Activated CD4-positive, alpha-beta memory T cell treated with anti-CD3 and anti-CD28 coated beads for 36 hours (primary cell): Measurements from ENCODE around the gene ALAD. TPM values are rescaled to one million over a fixed set of nuclear protein-coding genes. Genes with fewer than 3 reads are reported as not detected.
"Not testable (repeated sequence)": the region's sequence is repeated elsewhere in the genome, so short reads cannot be mapped to it uniquely, and the experiment has no call there.

Experiments used
- CTCF ChIA-PET: fragments of 350-600 bp; sonication (Branson Sonifier 250); formaldehyde crosslinking; loops from one replicate; lab custom pipeline; 2021; ENCODE audit warnings: antibody characterized with exemption, inconsistent platforms; lab: Charles Lee
- POLR2A ChIA-PET: fragments of 350-600 bp; sonication (Branson Sonifier 250); formaldehyde crosslinking; loops from one replicate; lab custom pipeline; 2021; ENCODE audit warnings: antibody characterized with exemption; lab: Charles Lee
- DNase-seq: peaks from one replicate; pipeline ENCODE4 v3.0.0-alpha.2; 2020
- H3K27ac Mint-ChIP-seq: one replicate; pipeline ENCODE4 v1.8.0; 2021; ENCODE audit warnings: mixed read lengths
- H3K27me3 Mint-ChIP-seq: one replicate; pipeline ENCODE4 v1.8.0; 2021; ENCODE audit warnings: mixed read lengths
- H3K36me3 Mint-ChIP-seq: one replicate; pipeline ENCODE4 v1.8.0; 2021; ENCODE audit warnings: mixed read lengths
- H3K4me1 Mint-ChIP-seq: one replicate; pipeline ENCODE4 v1.8.0; 2021; ENCODE audit warnings: low read depth, mixed read lengths
- H3K4me3 Mint-ChIP-seq: one replicate; pipeline ENCODE4 v1.8.0; 2021; ENCODE audit warnings: mild to moderate bottlenecking, mixed read lengths
- H3K9me3 Mint-ChIP-seq: one replicate; pipeline ENCODE4 v1.8.0; 2021; ENCODE audit warnings: mixed read lengths
- intact Hi-C: fragments of 100-400 bp; cut with micrococcal nuclease; formaldehyde crosslinking; loops from one replicate; pipeline ENCODE4 v1.15.1; 2023
- total RNA-seq, 2 experiments: library from RNA; stranded (reverse); gene quantifications; one replicate each; pipeline ENCODE4 v1.2.3, GENCODE V29; 2021

Gene ALAD
- total RNA-seq, 2 experiments from 2014 or later = 21.4 to 22.9 TPM

DNA sequence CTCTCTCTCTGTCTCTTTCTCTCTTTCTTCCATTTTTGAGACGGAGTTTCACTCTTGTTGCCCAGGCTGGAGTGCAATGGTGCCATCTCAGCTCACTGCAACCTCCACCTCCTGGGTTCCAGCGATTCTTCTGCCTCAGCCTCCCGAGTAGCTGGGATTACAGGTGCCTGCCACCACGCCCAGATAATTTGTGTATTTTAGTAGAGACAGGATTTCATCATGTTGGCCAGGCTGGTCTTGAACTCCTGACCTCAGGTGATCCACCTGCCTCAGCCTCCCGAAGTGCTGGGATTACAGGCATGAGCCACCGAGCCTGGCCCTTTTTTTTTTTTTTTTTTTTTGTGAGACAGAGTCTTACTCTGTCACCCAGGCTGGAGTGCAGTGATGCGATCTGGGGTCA is 19.6 kb downstream of the ALAD start:
- H3K27ac Mint-ChIP-seq, H3K27me3 Mint-ChIP-seq, CTCF ChIA-PET, DNase-seq, H3K4me3 Mint-ChIP-seq, H3K4me1 Mint-ChIP-seq, intact Hi-C loops, POLR2A ChIA-PET, H3K36me3 Mint-ChIP-seq, H3K9me3 Mint-ChIP-seq: not testable (repeated sequence)

DNA sequence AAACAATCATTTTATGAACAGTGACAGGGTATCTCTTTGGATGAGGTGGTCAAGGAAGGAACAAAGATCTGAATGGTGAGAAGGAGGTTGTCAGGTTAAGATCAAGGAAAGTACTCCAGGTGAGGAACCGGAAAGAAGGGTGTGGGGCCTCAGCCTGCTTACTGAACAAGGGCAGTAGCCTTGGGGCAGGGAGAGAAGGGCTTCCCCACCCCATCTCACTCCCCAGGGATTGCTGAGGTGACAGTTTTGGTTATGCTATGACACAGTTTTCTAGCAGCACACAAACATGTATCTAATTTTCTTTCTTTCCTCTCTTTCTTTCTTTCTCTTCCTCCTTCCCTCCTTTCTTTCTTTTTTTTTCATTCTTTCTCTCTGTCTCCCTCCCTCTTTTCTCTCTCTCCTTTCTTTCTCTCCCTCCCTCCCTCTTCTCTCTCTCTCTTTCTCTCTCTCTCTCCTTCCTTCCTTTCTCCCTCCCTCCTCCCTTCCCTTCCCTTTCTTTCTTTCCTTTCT is 20.2 kb downstream of the ALAD start:
- intact Hi-C loops = no loop called here
- Mint-ChIP-seq H3K27me3 (no peaks in the 10 kb centered on the region), H3K4me1 (peaks cover 6% of the 10 kb centered on the region), H3K9me3 (no peaks in the 10 kb centered on the region), H3K27ac (no peak overlapping the region), H3K4me3 (no peak overlapping the region), H3K36me3 (no peaks in the 10 kb centered on the region)
- ChIA-PET POLR2A (no interaction called here), CTCF (no interaction called here)
- DNase-seq = peak; percentile 44

DNA sequence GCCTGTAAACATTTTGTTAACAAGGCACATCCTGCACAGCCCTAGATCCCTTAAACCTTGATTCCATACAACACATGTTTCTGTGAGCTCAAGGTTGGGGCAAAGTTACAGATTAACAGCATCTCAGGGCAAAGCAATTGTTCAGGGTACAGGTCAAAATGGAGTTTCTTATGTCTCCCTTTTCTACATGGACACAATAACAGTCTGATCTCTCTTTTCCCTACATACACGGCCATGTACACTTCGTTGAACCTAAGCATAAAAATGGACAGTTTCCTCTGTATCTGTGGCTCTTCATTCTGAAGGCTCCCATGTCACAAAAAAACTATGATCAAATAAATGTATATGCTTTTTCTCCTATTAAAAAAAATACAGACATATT is 21.3 kb downstream of the ALAD start:
- H3K27ac Mint-ChIP-seq, CTCF ChIA-PET, H3K4me3 Mint-ChIP-seq, H3K27me3 Mint-ChIP-seq, DNase-seq, H3K9me3 Mint-ChIP-seq, H3K36me3 Mint-ChIP-seq, intact Hi-C loops, POLR2A ChIA-PET: not testable (repeated sequence)
- peaks cover 16% of the 10 kb centered on the region for H3K4me1 Mint-ChIP-seq

DNA sequence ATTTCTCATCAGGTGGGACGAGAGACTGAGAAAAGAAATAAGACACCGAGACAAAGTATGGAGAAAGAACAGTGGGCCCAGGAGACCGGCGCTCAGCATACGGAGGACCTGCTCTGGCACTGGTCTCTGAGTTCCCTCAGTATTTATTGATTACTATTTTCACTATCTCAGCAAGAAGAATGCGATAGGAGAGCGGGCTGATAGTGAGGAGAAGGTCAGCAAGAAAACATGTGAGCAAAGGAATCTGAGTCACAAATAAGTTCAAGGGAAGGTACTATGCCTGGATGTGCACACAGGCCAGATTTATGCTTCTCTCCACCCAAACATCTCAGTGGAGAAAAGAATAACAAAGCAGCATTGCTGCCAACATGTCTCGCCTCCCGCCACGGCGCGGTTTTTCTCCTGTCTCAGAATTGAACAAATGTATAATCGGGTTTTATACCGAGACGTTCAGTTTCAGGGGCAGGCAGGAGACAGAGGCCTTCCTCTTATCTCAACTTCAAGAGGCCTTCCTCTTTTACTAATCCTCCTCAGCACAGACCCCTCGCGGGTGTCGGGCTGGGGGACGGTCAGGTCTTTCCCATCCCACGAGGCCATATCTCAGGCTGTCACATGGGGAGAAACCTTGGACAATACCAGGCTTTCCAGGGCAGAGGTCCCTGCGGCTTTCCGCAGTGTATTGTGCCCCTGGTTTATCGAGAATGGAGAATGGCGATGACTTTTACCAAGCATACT is 21.8 kb downstream of the ALAD start:
- H3K9me3 Mint-ChIP-seq, H3K27me3 Mint-ChIP-seq, intact Hi-C loops, POLR2A ChIA-PET, H3K27ac Mint-ChIP-seq, H3K4me3 Mint-ChIP-seq, H3K36me3 Mint-ChIP-seq, DNase-seq, CTCF ChIA-PET: not testable (repeated sequence)
- H3K4me1 Mint-ChIP-seq = peaks cover 17% of the 10 kb centered on the region

DNA sequence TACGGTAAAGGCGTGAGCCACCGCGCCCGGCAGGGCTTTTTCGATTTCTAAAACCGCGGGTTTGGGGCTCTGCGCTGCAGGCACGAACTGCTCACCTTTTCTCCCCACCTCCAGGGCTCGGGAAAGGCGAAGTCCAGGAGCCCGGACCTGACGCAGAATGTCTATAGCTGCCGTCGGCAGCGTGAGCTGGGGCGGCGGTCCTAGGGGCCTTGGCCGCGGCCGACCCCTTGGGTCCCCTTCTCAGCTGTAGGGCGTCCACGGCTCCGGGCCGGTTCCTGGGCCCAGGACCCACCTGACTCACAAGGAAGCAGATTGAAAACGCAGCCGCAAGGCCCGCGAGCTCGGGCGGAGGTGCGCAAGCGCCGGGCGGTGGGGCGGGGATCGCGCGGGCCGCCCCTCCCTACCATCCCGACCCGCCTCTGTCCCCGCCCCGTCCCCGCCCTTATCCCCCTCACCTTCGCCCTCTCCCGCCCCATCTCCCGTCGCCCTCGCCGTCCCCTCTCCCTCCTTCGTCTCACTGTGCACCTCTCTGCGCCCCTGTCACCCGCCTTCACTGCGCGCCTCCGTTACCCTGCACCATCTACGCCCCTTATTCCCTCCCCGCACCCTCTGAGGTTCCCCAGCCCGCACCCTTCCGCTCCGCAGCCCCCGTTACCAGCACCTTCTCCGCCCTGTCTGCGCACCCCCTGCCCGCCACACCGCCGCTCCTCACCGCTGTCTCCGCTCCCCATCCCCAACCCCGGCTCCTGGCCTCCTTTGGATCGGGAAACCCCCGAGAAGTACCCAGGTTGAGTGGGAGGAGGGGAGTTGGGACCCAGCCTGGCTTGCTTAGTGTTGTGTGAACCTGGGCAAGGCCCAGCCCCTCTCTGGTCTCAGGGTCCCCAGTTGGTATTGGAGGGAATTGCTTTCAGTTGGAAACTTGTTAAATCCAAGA is 24.2 kb downstream of the ALAD start, which contains the start of gene HDHD3:
Gene HDHD3, minus strand, starts transcription at position 353 of the 934 bp plus-strand sequence. CDS start 2,632 bp downstream, outside the sequence.
- Mint-ChIP-seq H3K36me3 (peaks cover 5% of the 10 kb centered on the region), H3K4me3 (peak within 1 kb of the TSS; percentile 80), H3K9me3 (no peaks in the 10 kb centered on the region), H3K27ac (peak within 1 kb of the TSS; percentile 81), H3K4me1 (peaks cover 17% of the 10 kb centered on the region), H3K27me3 (no peaks in the 10 kb centered on the region)
- intact Hi-C loops = loop anchor here (1.0 to 2.0 kb wide), 6 partner anchors 16 to 102 kb away; partner anchors contain the start of genes ALAD, C9orf43, CDC26 and POLE3
- ChIA-PET POLR2A (interaction anchor here (0.6 to 1.9 kb wide), 8 partner anchors 15 to 202 kb away, joined by 3 to 11 read pairs (median 4); partner anchors contain the start of genes BSPRY, CDC26, FKBP15 and PRPF4), CTCF (interaction anchor here (0.7 to 1.4 kb wide), 6 partner anchors 23 to 107 kb away, joined by 3 to 5 read pairs (median 4); partner anchors contain the start of gene ALAD)
- peak; percentile 89 for DNase-seq

DNA sequence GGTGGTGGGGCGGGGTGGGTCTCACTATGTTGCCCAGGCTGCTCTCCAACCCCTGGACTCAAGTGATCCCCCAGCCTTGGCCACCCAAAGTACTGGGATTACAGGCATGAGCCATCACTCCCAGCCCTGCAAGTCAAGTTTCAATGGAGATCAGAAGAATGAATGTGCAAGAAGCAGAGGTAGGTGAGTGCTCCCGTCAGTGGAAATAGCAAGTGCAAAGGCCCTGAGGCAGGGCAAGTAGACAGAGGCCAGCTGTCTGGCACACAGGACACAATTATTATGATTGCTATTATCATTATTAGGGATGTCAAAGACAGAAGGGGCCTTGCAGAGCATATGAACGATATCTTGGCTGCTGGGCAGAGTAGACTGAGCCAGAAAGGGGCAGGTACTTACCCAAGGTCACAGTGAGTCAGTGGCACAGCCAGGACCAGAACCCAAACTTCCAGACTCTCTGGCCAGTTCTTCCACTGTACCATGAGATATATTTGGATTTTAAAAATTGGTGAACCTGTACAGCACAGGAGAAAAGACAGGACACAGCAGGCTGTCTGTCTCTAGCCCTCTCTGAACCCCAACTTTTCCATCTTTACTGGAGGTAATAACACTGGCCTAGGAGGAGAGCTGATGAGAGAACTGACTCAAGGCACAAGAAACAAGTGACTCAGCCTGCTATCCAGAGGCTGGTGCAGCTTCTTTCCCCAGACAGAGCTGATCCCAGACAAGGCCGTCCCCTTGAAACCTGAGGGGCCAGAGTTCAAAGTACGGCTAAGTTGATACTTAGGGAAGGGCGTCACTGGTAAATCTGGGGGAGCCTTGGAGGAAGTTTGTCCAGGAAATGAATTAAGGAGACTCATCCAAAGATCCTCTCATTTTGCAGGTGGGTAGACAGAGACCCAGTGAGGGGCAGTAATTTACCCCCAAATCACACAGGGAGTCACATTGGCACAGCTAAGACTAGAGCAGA is 25.7 kb downstream of the ALAD start:
- peak overlapping the region; percentile 81 for H3K27ac Mint-ChIP-seq
- ChIA-PET POLR2A (interaction anchor here (0.6 to 1.9 kb wide), 3 partner anchors 14 to 31 kb away, joined by 5 to 11 read pairs (median 10); partner anchors contain the start of gene BSPRY), CTCF (interaction anchor here (1.4 kb wide), 1 partner anchor 24 kb away, joined by 4 read pairs; no protein-coding TSS in a partner anchor)
- DNase-seq = peak; percentile 20
- H3K36me3 Mint-ChIP-seq = peaks cover 5% of the 10 kb centered on the region
- intact Hi-C loops = loop anchor here (1.0 to 2.0 kb wide), 5 partner anchors 15 to 67 kb away; partner anchors contain the start of genes C9orf43, POLE3 and WDR31
- H3K4me3 Mint-ChIP-seq = peak overlapping the region; percentile 80
- H3K27me3 Mint-ChIP-seq = no peaks in the 10 kb centered on the region
- peaks cover 11% of the 10 kb centered on the region for H3K4me1 Mint-ChIP-seq
- H3K9me3 Mint-ChIP-seq = no peaks in the 10 kb centered on the region

DNA sequence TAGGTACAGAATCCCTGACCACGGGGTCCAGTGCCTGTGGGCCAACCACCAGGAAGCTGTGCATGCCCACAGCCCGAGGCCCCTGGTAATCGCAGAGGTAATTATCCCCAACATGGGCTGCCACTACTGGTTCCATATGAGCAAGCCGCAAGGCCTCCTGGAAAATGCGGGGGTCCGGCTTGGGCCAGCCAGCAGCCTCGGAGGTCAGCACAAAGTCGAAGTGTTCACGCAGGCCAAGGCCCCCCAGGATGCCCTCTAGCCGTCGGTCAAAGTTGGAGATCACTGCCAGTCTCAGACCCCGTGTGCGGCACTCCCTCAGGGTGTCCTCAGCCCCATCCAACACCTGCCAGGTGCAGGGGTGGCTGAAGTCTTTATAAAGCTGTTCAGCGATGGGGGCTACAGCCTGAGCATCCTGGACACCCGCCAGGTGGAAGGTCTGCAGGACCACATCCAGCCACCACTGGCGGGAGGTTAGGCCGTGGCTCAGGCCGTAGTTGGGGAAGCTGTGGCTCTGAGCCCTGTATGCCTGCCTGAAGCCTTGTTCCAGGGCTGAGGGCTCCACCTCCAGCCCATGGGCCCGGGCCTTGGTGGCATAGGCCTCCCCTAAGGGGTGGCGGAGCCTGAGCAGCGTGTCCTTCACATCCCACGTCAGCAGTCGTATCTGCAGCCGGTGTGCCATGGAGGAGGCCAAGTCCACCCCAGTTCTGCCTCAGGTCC is 27.2 kb downstream of the ALAD start:
- no peak overlapping the region for H3K4me3 Mint-ChIP-seq
- no peak overlapping the region for H3K27ac Mint-ChIP-seq
- CTCF ChIA-PET = no interaction called here
- H3K9me3 Mint-ChIP-seq = no peaks in the 10 kb centered on the region
- POLR2A ChIA-PET = no interaction called here
- intact Hi-C loops = no loop called here
- H3K4me1 Mint-ChIP-seq = peaks cover 11% of the 10 kb centered on the region
- no peaks in the 10 kb centered on the region for H3K27me3 Mint-ChIP-seq
- DNase-seq = no peak
- H3K36me3 Mint-ChIP-seq = peaks cover 5% of the 10 kb centered on the region

- Mint-ChIP-seq H3K4me3 (no peak overlapping the region), H3K36me3 (peaks cover 5% of the 10 kb centered on the region), H3K27me3 (no peaks in the 10 kb centered on the region), H3K27ac (no peak overlapping the region), H3K9me3 (no peaks in the 10 kb centered on the region), H3K4me1 (peaks cover 11% of the 10 kb centered on the region)
- intact Hi-C loops = no loop called here
- no peak for DNase-seq
- ChIA-PET POLR2A (no interaction called here), CTCF (no interaction called here)
Observed at GRCh38 chr9:113373256-113373655, 27.8 kb downstream of the ALAD start.

DNA sequence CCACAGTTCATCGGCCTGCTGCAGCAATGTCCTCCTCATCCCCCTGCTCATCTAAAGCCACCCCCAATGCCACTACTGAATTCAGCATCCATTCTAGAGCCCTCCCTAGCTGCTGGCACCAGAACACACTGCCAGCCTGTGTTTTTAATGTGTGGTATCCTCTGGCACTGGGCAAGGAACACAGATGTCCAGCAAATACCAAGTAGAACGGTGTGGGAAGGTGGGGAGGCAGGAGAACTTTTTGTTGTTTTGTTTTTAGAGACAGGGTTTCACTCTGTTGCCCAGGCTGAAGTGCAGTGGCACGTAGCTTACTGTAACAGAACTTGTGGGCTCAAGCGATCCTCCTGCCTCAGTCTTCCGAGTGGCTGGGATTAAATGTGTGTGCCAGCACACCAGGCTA is 29.0 kb downstream of the ALAD start:
- ChIA-PET CTCF (no interaction called here), POLR2A (interaction anchor here (0.6 kb wide), 1 partner anchor 241 kb away, joined by 3 read pairs; no protein-coding TSS in a partner anchor)
- H3K9me3 Mint-ChIP-seq = no peaks in the 10 kb centered on the region

GRCh38 chr9:113370806-113371325 is 30.2 kb downstream of the ALAD start:
- POLR2A ChIA-PET = no interaction called here
- CTCF ChIA-PET = no interaction called here

More for the DNA sequence above, 29.0 kb downstream of the ALAD start:
- Mint-ChIP-seq H3K4me1 (peaks cover 11% of the 10 kb centered on the region), H3K27me3 (no peaks in the 10 kb centered on the region), H3K36me3 (peaks cover 5% of the 10 kb centered on the region), H3K27ac (no peak overlapping the region), H3K4me3 (no peak overlapping the region)
- intact Hi-C loops = no loop called here
- DNase-seq = no peak

More at GRCh38 chr9:113370806-113371325, 30.2 kb downstream of the ALAD start:
- Mint-ChIP-seq H3K4me1 (peaks cover 11% of the 10 kb centered on the region), H3K9me3 (no peaks in the 10 kb centered on the region), H3K36me3 (peaks cover 5% of the 10 kb centered on the region), H3K27me3 (no peaks in the 10 kb centered on the region), H3K4me3 (no peak overlapping the region), H3K27ac (no peak overlapping the region)
- intact Hi-C loops = no loop called here
- DNase-seq = no peak
